Measurements from ENCODE around the gene CNTNAP4. TPM values are rescaled to one million over a fixed set of nuclear protein-coding genes. Genes with fewer than 3 reads are reported as not detected.

Gene CNTNAP4
- total RNA-seq, 1 donor from 2014 or later = not detected

DNA sequence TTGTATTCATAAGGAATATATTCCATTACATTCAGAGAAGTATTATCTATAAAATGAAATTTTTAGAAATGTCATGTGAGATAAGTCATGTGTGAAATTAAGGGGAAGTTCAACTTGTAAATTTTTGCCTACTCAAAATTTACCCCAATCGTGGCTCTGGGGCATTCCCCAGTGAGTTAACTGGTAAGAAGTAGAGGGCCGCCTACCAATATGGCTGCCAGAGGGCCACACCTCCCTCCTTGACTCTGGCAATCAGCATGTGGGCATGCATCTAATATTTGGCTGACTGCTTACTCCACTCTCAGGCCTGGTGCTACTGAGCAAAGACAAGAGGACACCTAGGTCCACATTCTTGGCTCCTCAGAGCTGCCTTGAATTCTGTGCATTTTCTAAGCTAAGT, 39.7 kb upstream of the CNTNAP4 start:
- DNase-seq (ENCODE audit: low read depth) = no peak
- Histone ChIP-seq H3K4me3 (ENCODE audit: low read depth, low read length) (no peak overlapping the region), H3K36me3 (ENCODE audit: control insufficient read depth, insufficient read depth, low read length) (no peaks in the 10 kb centered on the region), H3K27me3 (ENCODE audit: control insufficient read depth, insufficient read depth, low read length) (no peaks in the 10 kb centered on the region)
- no peak for TF ChIP-seq CTCF (IDR thresholded peaks at IDR 0.05; ENCODE audit: insufficient read depth, low read length, poor library complexity, severe bottlenecking)

DNA sequence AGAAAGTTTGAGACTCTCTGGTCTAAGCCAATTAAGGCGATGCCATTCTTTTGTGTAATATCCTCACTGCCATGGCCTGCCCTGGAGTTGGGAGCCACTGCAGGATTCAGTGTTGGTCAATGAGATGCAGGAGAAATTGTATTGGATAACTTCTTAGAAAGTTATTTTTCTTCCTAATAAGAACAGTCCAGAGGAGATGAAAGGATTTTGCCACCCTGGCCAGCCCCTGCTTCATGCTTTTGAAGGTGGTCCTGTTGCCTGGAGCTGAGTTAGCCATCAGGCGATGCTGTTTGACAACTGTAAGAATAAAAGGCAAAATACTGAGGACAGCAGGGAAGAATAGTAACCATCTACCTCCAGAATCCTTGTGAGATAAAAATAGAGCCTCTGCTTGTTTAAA, 35.4 kb upstream of the CNTNAP4 start:
- TF ChIP-seq CTCF (IDR thresholded peaks at IDR 0.05; ENCODE audit: insufficient read depth, low read length, poor library complexity, severe bottlenecking) = no peak
- H3K4me3 ChIP-seq (ENCODE audit: low read depth, low read length) = no peak overlapping the region
- H3K27me3 ChIP-seq (ENCODE audit: control insufficient read depth, insufficient read depth, low read length) = no peaks in the 10 kb centered on the region
- no peak for DNase-seq (ENCODE audit: low read depth)
- H3K36me3 ChIP-seq (ENCODE audit: control insufficient read depth, insufficient read depth, low read length) = no peaks in the 10 kb centered on the region

GRCh38 chr16:76243620-76244019, 33.6 kb upstream of the CNTNAP4 start:
- H3K36me3 ChIP-seq (ENCODE audit: control insufficient read depth, insufficient read depth, low read length) = no peaks in the 10 kb centered on the region
- H3K4me3 ChIP-seq (ENCODE audit: low read depth, low read length) = no peak overlapping the region
- TF ChIP-seq CTCF (IDR thresholded peaks at IDR 0.05; ENCODE audit: insufficient read depth, low read length, poor library complexity, severe bottlenecking) = no peak
- no peak for DNase-seq (ENCODE audit: low read depth)
- no peaks in the 10 kb centered on the region for H3K27me3 ChIP-seq (ENCODE audit: control insufficient read depth, insufficient read depth, low read length)

GRCh38 chr16:76246587-76246986, 30.6 kb upstream of the CNTNAP4 start:
- no peak for TF ChIP-seq CTCF (IDR thresholded peaks at IDR 0.05; ENCODE audit: insufficient read depth, low read length, poor library complexity, severe bottlenecking)

DNA sequence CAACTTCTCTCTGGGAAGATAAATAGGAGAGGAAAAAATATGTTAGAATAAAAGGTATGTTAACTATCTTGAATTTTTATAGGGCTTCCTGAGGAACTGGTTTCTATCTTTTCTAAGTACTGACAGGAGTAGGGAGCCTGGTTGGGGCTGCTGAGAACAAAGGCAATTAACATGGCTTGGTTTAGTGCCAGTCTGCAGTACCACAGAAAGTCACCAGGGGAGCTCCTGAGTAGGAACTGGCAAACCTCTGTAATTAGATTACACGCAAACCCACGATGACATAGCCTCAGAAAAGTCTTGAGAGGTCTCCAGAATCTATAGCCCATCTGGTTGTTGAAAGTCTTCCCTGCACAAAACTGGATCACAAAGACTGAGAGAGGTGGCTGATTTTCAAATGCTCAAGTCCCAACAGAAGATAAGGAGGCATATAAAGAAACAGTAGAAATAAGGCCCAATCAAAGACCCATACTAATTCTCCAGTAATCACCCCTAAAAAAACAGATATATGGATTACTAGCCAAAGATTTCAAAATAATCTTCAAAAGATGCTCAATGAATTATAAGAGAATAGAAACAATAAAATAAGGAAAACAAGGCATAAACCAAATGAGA, 11.7 kb upstream of the CNTNAP4 start:
- DNase-seq (ENCODE audit: low read depth) = no peak
- no peaks in the 10 kb centered on the region for H3K36me3 ChIP-seq (ENCODE audit: control insufficient read depth, insufficient read depth, low read length)
- H3K27me3 ChIP-seq (ENCODE audit: control insufficient read depth, insufficient read depth, low read length) = no peaks in the 10 kb centered on the region
- peak; percentile 80 for TF ChIP-seq CTCF (IDR thresholded peaks at IDR 0.05; ENCODE audit: insufficient read depth, low read length, poor library complexity, severe bottlenecking)
- no peak overlapping the region for H3K4me3 ChIP-seq (ENCODE audit: low read depth, low read length)

More at GRCh38 chr16:76246587-76246986, 30.6 kb upstream of the CNTNAP4 start:
- H3K27me3 ChIP-seq (ENCODE audit: control insufficient read depth, insufficient read depth, low read length) = no peaks in the 10 kb centered on the region
- H3K4me3 ChIP-seq (ENCODE audit: low read depth, low read length) = no peak overlapping the region
- no peak for DNase-seq (ENCODE audit: low read depth)
- H3K36me3 ChIP-seq (ENCODE audit: control insufficient read depth, insufficient read depth, low read length) = no peaks in the 10 kb centered on the region

GRCh38 chr16:76268824-76269223, 8.4 kb upstream of the CNTNAP4 start:
- no peaks in the 10 kb centered on the region for H3K36me3 ChIP-seq (ENCODE audit: control insufficient read depth, insufficient read depth, low read length)
- no peak for DNase-seq (ENCODE audit: low read depth)
- H3K27me3 ChIP-seq (ENCODE audit: control insufficient read depth, insufficient read depth, low read length) = no peaks in the 10 kb centered on the region
- H3K4me3 ChIP-seq (ENCODE audit: low read depth, low read length) = no peak overlapping the region
- no peak for TF ChIP-seq CTCF (IDR thresholded peaks at IDR 0.05; ENCODE audit: insufficient read depth, low read length, poor library complexity, severe bottlenecking)

Data from kidney epithelial cell (primary cell).